Measurements from ENCODE around the gene HSF4.
A peak's percentile ranks its signal among the peaks of the same experiment; 100 is the strongest.

Gene HSF4

GRCh38 chr16:67208154-67208896, 43.8 kb downstream of the HSF4 start:
- Mint-ChIP-seq H3K27me3 (ENCODE audit: low read depth) (no peaks in the 10 kb centered on the region), H3K36me3 (ENCODE audit: low read depth) (no peaks in the 10 kb centered on the region), H3K4me1 (no peaks in the 10 kb centered on the region), H3K27ac (no peak overlapping the region), H3K4me3 (no peak overlapping the region), H3K9me3 (no peaks in the 10 kb centered on the region)
- TF ChIP-seq, protein P1, sequence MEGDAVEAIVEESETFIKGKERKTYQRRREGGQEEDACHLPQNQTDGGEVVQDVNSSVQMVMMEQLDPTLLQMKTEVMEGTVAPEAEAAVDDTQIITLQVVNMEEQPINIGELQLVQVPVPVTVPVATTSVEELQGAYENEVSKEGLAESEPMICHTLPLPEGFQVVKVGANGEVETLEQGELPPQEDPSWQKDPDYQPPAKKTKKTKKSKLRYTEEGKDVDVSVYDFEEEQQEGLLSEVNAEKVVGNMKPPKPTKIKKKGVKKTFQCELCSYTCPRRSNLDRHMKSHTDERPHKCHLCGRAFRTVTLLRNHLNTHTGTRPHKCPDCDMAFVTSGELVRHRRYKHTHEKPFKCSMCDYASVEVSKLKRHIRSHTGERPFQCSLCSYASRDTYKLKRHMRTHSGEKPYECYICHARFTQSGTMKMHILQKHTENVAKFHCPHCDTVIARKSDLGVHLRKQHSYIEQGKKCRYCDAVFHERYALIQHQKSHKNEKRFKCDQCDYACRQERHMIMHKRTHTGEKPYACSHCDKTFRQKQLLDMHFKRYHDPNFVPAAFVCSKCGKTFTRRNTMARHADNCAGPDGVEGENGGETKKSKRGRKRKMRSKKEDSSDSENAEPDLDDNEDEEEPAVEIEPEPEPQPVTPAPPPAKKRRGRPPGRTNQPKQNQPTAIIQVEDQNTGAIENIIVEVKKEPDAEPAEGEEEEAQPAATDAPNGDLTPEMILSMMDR (IDR thresholded peaks at IDR 0.05; ENCODE audit: unreplicated experiment in 3 of 3): no peak

GRCh38 chr16:67209565-67209964, 45.0 kb downstream of the HSF4 start:
- no peaks in the 10 kb centered on the region for H3K4me1 Mint-ChIP-seq
- no peak overlapping the region for H3K27ac Mint-ChIP-seq
- no peaks in the 10 kb centered on the region for H3K36me3 Mint-ChIP-seq (ENCODE audit: low read depth)
- TF ChIP-seq, protein P1 (IDR thresholded peaks at IDR 0.05; ENCODE audit: unreplicated experiment in 3 of 3): no peak
- no peak overlapping the region for H3K4me3 Mint-ChIP-seq
- no peaks in the 10 kb centered on the region for H3K9me3 Mint-ChIP-seq
- no peaks in the 10 kb centered on the region for H3K27me3 Mint-ChIP-seq (ENCODE audit: low read depth)

- no peaks in the 10 kb centered on the region for H3K9me3 Mint-ChIP-seq
- TF ChIP-seq, protein P1 (IDR thresholded peaks at IDR 0.05; ENCODE audit: unreplicated experiment in 3 of 3): no peak
- no peaks in the 10 kb centered on the region for H3K36me3 Mint-ChIP-seq (ENCODE audit: low read depth)
- no peak overlapping the region for H3K27ac Mint-ChIP-seq
- no peak overlapping the region for H3K4me3 Mint-ChIP-seq
- H3K27me3 Mint-ChIP-seq (ENCODE audit: low read depth): no peaks in the 10 kb centered on the region
- no peaks in the 10 kb centered on the region for H3K4me1 Mint-ChIP-seq
Measured at GRCh38 chr16:67210069-67210937, 45.8 kb downstream of the HSF4 start.

GRCh38 chr16:67211674-67212073, 47.1 kb downstream of the HSF4 start:
- TF ChIP-seq, protein P1 (IDR thresholded peaks at IDR 0.05; ENCODE audit: unreplicated experiment in 3 of 3): no peak
- Mint-ChIP-seq H3K4me3 (no peak overlapping the region), H3K36me3 (ENCODE audit: low read depth) (no peaks in the 10 kb centered on the region), H3K27me3 (ENCODE audit: low read depth) (no peaks in the 10 kb centered on the region), H3K27ac (no peak overlapping the region), H3K9me3 (no peaks in the 10 kb centered on the region), H3K4me1 (no peaks in the 10 kb centered on the region)

DNA sequence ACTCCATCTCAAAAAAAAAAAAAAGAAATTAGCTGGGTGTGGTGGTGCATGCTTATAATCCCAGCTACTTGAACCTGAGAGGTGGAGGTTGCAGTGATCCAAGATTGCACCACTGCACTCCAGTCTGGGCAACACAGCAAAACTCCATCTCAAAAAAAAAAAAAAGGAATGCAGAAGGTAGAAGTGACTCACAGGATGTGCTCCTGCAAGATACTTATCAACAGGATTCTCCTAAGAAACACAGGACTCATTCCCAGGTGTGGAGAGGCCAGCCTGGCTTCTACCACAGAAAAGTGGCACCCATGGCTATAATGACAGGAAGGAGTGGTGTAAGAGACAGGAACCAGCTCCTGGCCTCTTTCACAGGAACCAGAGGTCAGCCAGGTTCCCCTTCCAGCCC, 48.2 kb downstream of the HSF4 start:
- Mint-ChIP-seq H3K27ac (peak overlapping the region in 1 of 3 experiments; percentile 50), H3K9me3 (no peaks in the 10 kb centered on the region), H3K36me3 (ENCODE audit: low read depth) (no peaks in the 10 kb centered on the region), H3K4me1 (no peaks in the 10 kb centered on the region), H3K4me3 (no peak overlapping the region), H3K27me3 (ENCODE audit: low read depth) (peaks cover 5% of the 10 kb centered on the region)
- TF ChIP-seq, protein P1 (IDR thresholded peaks at IDR 0.05; ENCODE audit: unreplicated experiment in 3 of 3): no peak
